Measurements from ENCODE around the gene ST7.
"Not testable (repeated sequence)": the region's sequence is repeated elsewhere in the genome, so short reads cannot be mapped to it uniquely, and the experiment has no call there.

The ST7 gene

GRCh38 chr7:117017017-117017451 lies 63.7 kb downstream of the ST7 start:
- Mint-ChIP-seq H3K27me3 (no peaks in the 10 kb centered on the region), H3K27ac (no peak overlapping the region), H3K9me3 (ENCODE audit: low read depth) (no peaks in the 10 kb centered on the region), H3K4me1 (ENCODE audit: low read depth) (peaks cover 31% of the 10 kb centered on the region), H3K4me3 (no peak overlapping the region), H3K36me3 (no peaks in the 10 kb centered on the region)

DNA sequence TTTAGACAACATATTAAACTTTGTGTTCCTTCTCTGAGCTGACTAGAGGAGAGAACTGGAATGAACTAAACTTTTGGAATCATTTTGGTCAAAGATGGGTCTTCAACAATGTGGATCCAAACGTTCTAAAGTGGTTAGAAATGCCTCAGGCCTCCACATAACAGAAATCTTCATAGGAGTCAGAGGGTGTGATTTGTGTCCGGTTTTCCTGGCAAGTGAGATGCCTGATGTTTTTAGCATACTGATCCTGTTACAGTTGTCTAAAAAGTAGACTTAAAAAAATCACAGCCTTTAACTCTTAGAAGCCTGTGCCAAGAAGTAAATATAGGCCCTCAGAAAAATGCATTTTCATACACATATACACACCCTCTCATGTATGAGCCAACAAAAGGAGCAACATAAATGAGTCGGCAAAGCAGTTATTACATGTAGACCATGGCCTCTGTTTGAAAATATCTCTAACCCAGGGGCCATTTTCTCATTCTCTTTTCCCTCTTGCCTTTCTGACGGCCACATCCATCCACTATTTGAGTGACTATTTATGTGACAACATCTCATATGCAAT lies 64.5 kb downstream of the ST7 start:
- Mint-ChIP-seq H3K9me3 (ENCODE audit: low read depth) (no peaks in the 10 kb centered on the region), H3K4me1 (ENCODE audit: low read depth) (peaks cover 24% of the 10 kb centered on the region), H3K27ac (no peak overlapping the region), H3K36me3 (no peaks in the 10 kb centered on the region), H3K4me3 (no peak overlapping the region), H3K27me3 (no peaks in the 10 kb centered on the region)

GRCh38 chr7:117018713-117019112 lies 65.4 kb downstream of the ST7 start:
- Mint-ChIP-seq H3K4me1 (ENCODE audit: low read depth) (peaks cover 31% of the 10 kb centered on the region), H3K4me3 (no peak overlapping the region), H3K9me3 (ENCODE audit: low read depth) (no peaks in the 10 kb centered on the region), H3K27me3 (no peaks in the 10 kb centered on the region), H3K27ac (no peak overlapping the region), H3K36me3 (no peaks in the 10 kb centered on the region)

DNA sequence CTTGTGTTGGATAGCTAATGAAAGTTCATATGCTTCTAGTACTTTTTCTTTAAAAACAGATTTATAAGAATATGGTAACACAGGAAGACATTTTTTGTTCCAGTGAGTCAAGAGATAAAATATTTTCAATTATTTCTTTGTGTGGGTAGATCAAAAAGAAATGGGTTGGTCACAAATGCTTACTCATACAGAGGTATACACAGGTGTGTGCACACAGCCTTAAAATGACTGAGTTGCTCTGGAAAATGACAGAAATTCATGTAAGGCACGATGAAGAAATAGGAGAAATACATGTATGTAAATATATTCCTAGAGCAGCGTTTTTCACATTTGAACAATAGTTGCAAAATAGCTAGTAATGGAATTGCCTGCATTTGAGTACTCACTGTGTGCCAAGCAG lies 66.0 kb downstream of the ST7 start:
- H3K36me3 Mint-ChIP-seq, result no peaks in the 10 kb centered on the region
- H3K4me3 Mint-ChIP-seq, result no peak overlapping the region
- no peak overlapping the region for H3K27ac Mint-ChIP-seq
- no peaks in the 10 kb centered on the region for H3K9me3 Mint-ChIP-seq (ENCODE audit: low read depth)
- H3K4me1 Mint-ChIP-seq (ENCODE audit: low read depth), result peaks cover 29% of the 10 kb centered on the region
- H3K27me3 Mint-ChIP-seq, result no peaks in the 10 kb centered on the region

DNA sequence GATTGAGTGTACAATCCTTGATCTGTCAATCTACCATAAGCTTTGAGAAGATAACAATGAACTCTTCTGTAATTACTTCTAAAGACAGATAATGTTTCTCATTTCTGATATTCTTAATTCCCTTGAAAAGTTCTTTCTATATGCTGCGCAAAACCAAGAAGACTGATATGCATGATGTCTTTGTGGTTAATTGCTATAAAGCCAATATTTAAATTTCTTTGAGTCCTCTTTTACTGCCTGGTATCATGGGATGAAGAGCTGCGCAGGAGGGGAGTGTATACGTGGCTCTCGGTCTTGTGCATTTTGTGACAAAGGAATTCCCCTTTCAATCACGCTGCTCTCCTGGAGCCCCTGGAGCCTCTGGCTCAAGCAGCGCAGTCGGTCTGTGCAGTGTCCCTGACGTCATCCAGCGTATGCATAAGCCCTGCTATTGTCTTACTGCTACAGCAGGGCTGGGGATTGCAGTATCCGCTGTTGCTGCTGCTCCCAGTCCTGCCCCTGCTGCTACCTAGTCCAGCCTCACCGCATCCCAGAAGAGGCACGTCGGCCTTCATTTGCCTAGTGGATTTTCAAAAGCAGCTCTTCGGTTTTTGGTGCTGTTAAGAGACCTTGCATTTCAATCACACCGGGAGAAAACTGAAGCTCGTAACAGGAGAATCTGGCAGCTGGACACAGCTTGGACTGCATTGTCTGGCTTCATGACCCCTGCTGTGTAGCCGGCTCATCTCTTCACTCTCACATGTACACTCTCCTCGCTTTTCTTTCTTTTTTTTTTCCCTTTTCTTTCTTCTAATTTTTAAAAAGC lies 66.7 kb downstream of the ST7 start:
- H3K9me3 Mint-ChIP-seq (ENCODE audit: low read depth), result no peaks in the 10 kb centered on the region
- no peak overlapping the region for H3K27ac Mint-ChIP-seq
- H3K4me1 Mint-ChIP-seq (ENCODE audit: low read depth), result peaks cover 25% of the 10 kb centered on the region
- no peaks in the 10 kb centered on the region for H3K36me3 Mint-ChIP-seq
- no peak overlapping the region for H3K4me3 Mint-ChIP-seq
- no peaks in the 10 kb centered on the region for H3K27me3 Mint-ChIP-seq

DNA sequence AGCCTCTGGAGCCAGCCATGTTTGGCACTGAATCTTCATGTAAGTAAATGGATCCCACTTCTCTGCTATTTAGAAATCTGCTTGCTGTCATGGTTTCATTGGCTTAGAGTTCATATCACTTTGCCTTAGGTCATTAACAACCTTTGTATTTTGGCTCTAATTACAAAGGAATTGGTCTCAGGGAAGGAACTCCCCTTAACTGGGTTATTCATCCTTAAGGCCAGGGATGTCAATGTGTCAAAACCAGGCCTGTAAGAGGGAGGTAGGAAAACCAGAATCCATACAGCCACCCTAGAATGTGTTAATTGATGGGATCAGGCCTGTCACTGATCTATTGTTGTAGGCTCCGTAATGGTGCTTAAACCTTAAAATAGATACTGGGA lies 67.3 kb downstream of the ST7 start:
- Mint-ChIP-seq H3K36me3 (no peaks in the 10 kb centered on the region), H3K4me1 (ENCODE audit: low read depth) (peaks cover 19% of the 10 kb centered on the region), H3K4me3 (no peak overlapping the region), H3K27me3 (no peaks in the 10 kb centered on the region), H3K9me3 (ENCODE audit: low read depth) (no peaks in the 10 kb centered on the region), H3K27ac (no peak overlapping the region)

DNA sequence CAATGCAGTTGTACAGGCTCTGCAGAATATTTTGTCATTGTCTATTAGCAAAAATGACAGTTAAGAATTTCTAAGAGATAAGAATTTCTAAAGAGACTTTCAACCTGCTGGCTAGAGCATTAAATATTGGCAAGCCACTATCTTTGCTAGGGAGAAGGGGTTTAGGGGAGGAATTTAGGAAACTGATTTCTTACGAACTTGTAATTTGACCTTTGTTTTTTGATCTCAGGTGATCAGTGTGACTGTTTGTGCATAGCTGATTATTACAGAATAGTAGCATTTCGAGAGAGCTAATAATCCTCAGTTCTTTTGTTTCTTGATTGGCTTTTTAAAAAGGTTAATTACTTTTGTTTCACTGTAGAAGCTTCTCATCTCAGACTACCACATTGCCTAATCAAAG lies 68.1 kb downstream of the ST7 start:
- Mint-ChIP-seq H3K9me3 (ENCODE audit: low read depth) (no peaks in the 10 kb centered on the region), H3K27me3 (no peaks in the 10 kb centered on the region), H3K4me3 (no peak overlapping the region)

DNA sequence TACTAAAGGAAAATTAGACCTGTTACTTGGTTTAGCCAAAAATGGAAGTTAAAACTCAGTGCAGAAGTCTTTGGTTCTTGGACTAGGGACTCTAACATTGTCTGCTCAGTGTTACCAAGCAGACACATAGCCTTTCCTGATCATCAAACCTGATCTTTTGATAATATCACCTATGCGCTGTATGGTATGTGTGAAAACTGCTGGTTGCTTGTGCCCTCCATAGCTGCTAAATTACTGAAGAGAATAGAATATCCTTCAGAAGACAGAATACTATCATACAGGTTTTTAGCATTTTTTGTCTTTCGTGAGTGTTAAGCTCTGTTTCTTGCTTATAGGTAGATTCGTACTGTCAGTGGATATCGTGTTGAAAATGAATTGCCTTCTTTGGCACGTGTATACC lies 68.7 kb downstream of the ST7 start:
- no peaks in the 10 kb centered on the region for H3K9me3 Mint-ChIP-seq (ENCODE audit: low read depth)
- no peaks in the 10 kb centered on the region for H3K36me3 Mint-ChIP-seq
- H3K4me1 Mint-ChIP-seq (ENCODE audit: low read depth), result peaks cover 13% of the 10 kb centered on the region
- no peak overlapping the region for H3K27ac Mint-ChIP-seq
- no peak overlapping the region for H3K4me3 Mint-ChIP-seq
- H3K27me3 Mint-ChIP-seq, result no peaks in the 10 kb centered on the region

More for the DNA sequence above, 68.1 kb downstream of the ST7 start:
- H3K36me3 Mint-ChIP-seq, result no peaks in the 10 kb centered on the region
- H3K27ac Mint-ChIP-seq, result no peak overlapping the region
- H3K4me1 Mint-ChIP-seq (ENCODE audit: low read depth), result peaks cover 14% of the 10 kb centered on the region

- Mint-ChIP-seq H3K4me3 (no peak overlapping the region), H3K27ac (no peak overlapping the region), H3K9me3 (ENCODE audit: low read depth) (no peaks in the 10 kb centered on the region), H3K36me3 (no peaks in the 10 kb centered on the region), H3K27me3 (no peaks in the 10 kb centered on the region), H3K4me1 (ENCODE audit: low read depth) (peaks cover 9% of the 10 kb centered on the region)
Measured at GRCh38 chr7:117023325-117023854, 70.1 kb downstream of the ST7 start.

DNA sequence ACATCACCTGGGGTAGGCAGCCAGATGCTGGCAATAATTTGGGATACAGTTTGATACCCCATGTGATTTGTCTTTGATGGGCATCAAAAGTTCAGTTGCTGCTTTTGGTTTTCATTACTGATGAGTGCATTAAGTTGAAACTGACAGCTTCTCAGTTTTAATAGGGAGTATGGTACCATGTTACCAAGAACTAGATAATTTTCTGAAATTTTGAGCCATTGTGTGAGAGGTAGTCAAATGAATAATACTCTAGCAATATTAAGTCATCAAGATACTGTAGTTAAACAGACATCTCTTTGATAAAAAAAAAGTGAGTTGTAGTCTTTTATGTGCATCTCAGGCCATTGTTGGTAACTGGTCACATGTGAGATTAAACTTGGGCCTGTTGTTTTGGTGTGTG lies 71.5 kb downstream of the ST7 start:
- no peak overlapping the region for H3K4me3 Mint-ChIP-seq
- no peaks in the 10 kb centered on the region for H3K27me3 Mint-ChIP-seq
- H3K4me1 Mint-ChIP-seq (ENCODE audit: low read depth), result peaks cover 9% of the 10 kb centered on the region
- H3K9me3 Mint-ChIP-seq (ENCODE audit: low read depth), result no peaks in the 10 kb centered on the region
- H3K36me3 Mint-ChIP-seq, result peaks cover 3% of the 10 kb centered on the region
- H3K27ac Mint-ChIP-seq, result no peak overlapping the region

DNA sequence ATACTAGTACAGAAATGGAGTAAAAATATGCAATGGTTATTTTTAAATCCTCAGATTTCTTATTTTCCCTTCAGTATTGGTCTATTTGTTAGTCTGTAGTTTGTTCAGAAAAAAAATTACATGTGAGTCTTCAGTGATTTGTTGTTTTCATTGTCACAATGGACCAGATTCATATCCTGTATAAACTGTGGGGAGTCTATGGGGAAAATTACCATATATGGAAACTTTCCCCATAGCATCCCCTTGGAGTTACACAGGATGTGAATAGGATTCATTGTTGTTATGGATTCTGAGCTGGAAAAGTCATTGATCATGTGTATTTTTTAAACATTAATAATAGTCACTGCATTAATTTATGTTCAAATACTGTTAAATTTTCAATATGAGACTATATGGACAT lies 72.6 kb downstream of the ST7 start:
- H3K36me3 Mint-ChIP-seq, result peaks cover 4% of the 10 kb centered on the region

GRCh38 chr7:117030346-117030745 lies 77.0 kb downstream of the ST7 start:
- not testable (repeated sequence) for H3K27me3 Mint-ChIP-seq; H3K4me3 Mint-ChIP-seq; H3K9me3 Mint-ChIP-seq (ENCODE audit: low read depth); H3K4me1 Mint-ChIP-seq (ENCODE audit: low read depth); H3K27ac Mint-ChIP-seq; H3K36me3 Mint-ChIP-seq

More for the DNA sequence above, 72.6 kb downstream of the ST7 start:
- H3K27ac Mint-ChIP-seq, result no peak overlapping the region
- H3K4me3 Mint-ChIP-seq, result no peak overlapping the region
- no peaks in the 10 kb centered on the region for H3K27me3 Mint-ChIP-seq
- peaks cover 9% of the 10 kb centered on the region for H3K4me1 Mint-ChIP-seq (ENCODE audit: low read depth)
- H3K9me3 Mint-ChIP-seq (ENCODE audit: low read depth), result peaks cover 2% of the 10 kb centered on the region

DNA sequence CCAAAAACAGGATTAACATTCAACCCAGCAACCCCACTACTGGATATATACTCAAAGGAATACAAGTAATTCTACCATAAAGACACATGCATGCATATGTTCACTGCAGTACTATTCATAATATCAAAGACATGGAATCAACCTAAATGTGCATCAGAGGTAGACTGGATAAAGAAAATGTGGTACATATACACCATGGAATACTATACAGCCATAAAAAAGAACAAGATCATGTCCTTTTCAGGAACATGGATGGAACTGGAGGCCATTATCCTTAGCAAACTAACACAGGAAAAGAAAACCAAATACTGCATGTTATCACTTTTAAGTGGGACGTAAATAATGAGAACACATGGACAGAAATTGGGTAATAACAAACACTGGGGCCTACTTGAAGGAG lies 77.5 kb downstream of the ST7 start:
- H3K27me3 Mint-ChIP-seq; H3K4me1 Mint-ChIP-seq (ENCODE audit: low read depth); H3K9me3 Mint-ChIP-seq (ENCODE audit: low read depth): not testable (repeated sequence)

GRCh38 chr7:117032810-117033209 lies 79.5 kb downstream of the ST7 start:
- peaks cover 3% of the 10 kb centered on the region for H3K9me3 Mint-ChIP-seq (ENCODE audit: low read depth)

More for the DNA sequence above, 77.5 kb downstream of the ST7 start:
- H3K36me3 Mint-ChIP-seq, H3K4me3 Mint-ChIP-seq, H3K27ac Mint-ChIP-seq: not testable (repeated sequence)

GRCh38 chr7:117034851-117035464 lies 81.7 kb downstream of the ST7 start:
- H3K27me3 Mint-ChIP-seq, result no peaks in the 10 kb centered on the region
- peaks cover 3% of the 10 kb centered on the region for H3K9me3 Mint-ChIP-seq (ENCODE audit: low read depth)
- peaks cover 2% of the 10 kb centered on the region for H3K36me3 Mint-ChIP-seq
- no peaks in the 10 kb centered on the region for H3K4me1 Mint-ChIP-seq (ENCODE audit: low read depth)
- H3K4me3 Mint-ChIP-seq, result no peak overlapping the region
- no peak overlapping the region for H3K27ac Mint-ChIP-seq

More at GRCh38 chr7:117032810-117033209, 79.5 kb downstream of the ST7 start:
- Mint-ChIP-seq H3K4me3 (no peak overlapping the region), H3K4me1 (ENCODE audit: low read depth) (no peaks in the 10 kb centered on the region), H3K27ac (no peak overlapping the region), H3K36me3 (peaks cover 4% of the 10 kb centered on the region), H3K27me3 (no peaks in the 10 kb centered on the region)

All from activated naive CD8-positive, alpha-beta T cell (primary cell).